SK-N-SH treated with all-trans-retinoic acid at 6 μM for 48 hours (cell line): Measurements from ENCODE around the gene COX20.

Experiments
- ISL1 ChIP-seq: fragments of 250-450 bp; sonication (Bioruptor Pico); IDR thresholded peaks from 2 replicates; pipeline ENCODE4 v2.1.2; 2022; ENCODE audit warnings: mild to moderate bottlenecking, moderate library complexity
- ZFP3 ChIP-seq: fragments of 250-450 bp; sonication (Bioruptor Pico); IDR thresholded peaks from 2 replicates; pipeline ENCODE4 v1.5.0; 2020; ENCODE audit warnings: mild to moderate bottlenecking, moderate library complexity
- TF ChIP-seq, protein P1 (sequence below): fragments of 250-450 bp; sonication (Bioruptor Pico); IDR thresholded peaks from 2 replicates; pipeline ENCODE4 v1.5.1; 2021; ENCODE audit warnings: mild to moderate bottlenecking, moderate library complexity

DNA sequence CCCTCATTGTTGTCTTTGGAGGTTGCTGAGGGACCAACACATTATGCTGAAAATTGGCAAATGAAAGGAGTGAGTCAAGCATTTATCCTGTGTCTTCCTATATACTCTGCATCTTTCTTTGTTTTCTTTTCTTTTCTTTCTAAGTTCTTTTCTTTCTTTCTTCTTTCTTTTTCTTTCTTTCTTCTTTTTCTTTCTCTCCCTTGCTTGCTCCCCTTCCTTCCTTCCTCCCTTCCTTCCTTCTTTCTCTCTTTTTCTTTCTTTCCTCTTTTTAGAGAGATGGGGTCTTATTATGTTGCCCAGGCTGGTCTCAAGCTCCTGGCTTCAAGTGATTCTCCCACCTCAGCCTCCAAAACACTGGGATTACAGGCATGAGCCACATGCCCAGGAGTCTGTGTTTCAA lies 28.3 kb upstream of the COX20 start:
- TF ChIP-seq, protein P1, sequence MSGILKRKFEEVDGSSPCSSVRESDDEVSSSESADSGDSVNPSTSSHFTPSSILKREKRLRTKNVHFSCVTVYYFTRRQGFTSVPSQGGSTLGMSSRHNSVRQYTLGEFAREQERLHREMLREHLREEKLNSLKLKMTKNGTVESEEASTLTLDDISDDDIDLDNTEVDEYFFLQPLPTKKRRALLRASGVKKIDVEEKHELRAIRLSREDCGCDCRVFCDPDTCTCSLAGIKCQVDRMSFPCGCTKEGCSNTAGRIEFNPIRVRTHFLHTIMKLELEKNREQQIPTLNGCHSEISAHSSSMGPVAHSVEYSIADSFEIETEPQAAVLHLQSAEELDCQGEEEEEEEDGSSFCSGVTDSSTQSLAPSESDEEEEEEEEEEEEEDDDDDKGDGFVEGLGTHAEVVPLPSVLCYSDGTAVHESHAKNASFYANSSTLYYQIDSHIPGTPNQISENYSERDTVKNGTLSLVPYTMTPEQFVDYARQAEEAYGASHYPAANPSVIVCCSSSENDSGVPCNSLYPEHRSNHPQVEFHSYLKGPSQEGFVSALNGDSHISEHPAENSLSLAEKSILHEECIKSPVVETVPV: no peak
- TF ChIP-seq ISL1 (no peak), ZFP3 (CRISPR knock-in tag) (no peak)
